Measurements from ENCODE around the gene C16orf46.
A peak's percentile ranks its signal among the peaks of the same experiment; 100 is the strongest.

The C16orf46 gene

GRCh38 chr16:81080233-81080632 is 3.2 kb upstream of the C16orf46 start:
- ChIA-PET POLR2A (no interaction called here), CTCF (no interaction called here)
- DNase-seq (ENCODE audit: low read depth, low spot score), result no peak
- no peak overlapping the region for H3K4me3 ChIP-seq (ENCODE audit: low read depth, low read length)
- TF ChIP-seq CTCF (IDR thresholded peaks at IDR 0.05; ENCODE audit: insufficient read depth, low read length, missing control alignments), result no peak

GRCh38 chr16:81076566-81077075 is 417 bp downstream of the C16orf46 start:
- peak; percentile 14 for DNase-seq (ENCODE audit: low read depth, low spot score)
- peak overlapping the region; percentile 85 for H3K4me3 ChIP-seq (ENCODE audit: low read depth, low read length)
- ChIA-PET POLR2A (interaction anchor here (0.6 to 1.7 kb wide), 4 partner anchors 40 to 162 kb away, joined by 3 to 4 read pairs (median 3); partner anchors contain the start of gene BCO1), CTCF (interaction anchor here (1.7 to 6.0 kb wide), 2 partner anchors 40 to 152 kb away, joined by 4 to 44 read pairs; partner anchors contain the start of gene ATMIN)
- no peak for TF ChIP-seq CTCF (IDR thresholded peaks at IDR 0.05; ENCODE audit: insufficient read depth, low read length, missing control alignments)

DNA sequence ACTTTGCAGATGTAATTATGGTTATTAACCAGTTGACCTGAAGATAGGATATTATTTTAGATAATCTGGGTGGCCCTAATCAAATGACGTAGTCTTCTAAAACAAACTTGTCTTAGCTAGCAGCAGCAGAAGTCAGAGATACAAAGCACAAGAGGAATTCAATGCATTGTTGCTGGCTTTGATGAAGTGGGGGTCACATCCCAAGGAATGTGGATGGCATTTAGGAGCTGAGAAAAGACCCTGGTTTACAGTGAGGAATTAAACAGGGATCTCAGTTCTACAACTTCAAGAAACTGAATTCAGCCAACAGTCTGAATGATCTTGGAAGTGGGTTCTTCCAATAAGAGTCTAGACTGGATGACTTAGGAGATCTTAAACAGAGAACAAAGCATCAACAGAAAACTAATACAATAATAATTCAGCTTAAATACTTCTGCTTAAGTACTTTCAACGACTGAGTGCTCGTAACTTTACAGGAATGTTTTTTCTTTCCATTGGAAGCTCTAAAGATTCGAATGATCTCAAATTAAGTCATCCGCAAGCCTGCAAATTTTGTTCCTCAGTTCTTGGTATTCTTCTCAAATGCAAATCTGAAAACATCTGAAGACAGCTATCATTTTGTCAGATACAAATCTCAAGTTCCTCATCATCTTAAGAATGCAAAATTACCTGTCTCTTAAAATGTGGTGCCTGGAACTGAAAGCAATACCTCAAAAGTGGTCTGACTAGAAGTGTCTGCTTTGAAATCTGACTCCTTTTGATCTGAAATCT is 3.3 kb downstream of the C16orf46 start:
- POLR2A ChIA-PET, result no interaction called here
- DNase-seq (ENCODE audit: low read depth, low spot score), result no peak
- CTCF ChIA-PET, result interaction anchor here (0.8 to 6.0 kb wide), 3 partner anchors 37 to 664 kb away, joined by 3 to 44 read pairs (median 3); partner anchors contain the start of gene ATMIN
- H3K4me3 ChIP-seq (ENCODE audit: low read depth, low read length), result no peak overlapping the region
- no peak for TF ChIP-seq CTCF (IDR thresholded peaks at IDR 0.05; ENCODE audit: insufficient read depth, low read length, missing control alignments)

GRCh38 chr16:81071805-81072204 is 5.2 kb downstream of the C16orf46 start:
- no peak for DNase-seq (ENCODE audit: low read depth, low spot score)
- CTCF ChIA-PET, result no interaction called here
- POLR2A ChIA-PET, result no interaction called here
- no peak for TF ChIP-seq CTCF (IDR thresholded peaks at IDR 0.05; ENCODE audit: insufficient read depth, low read length, missing control alignments)
- H3K4me3 ChIP-seq (ENCODE audit: low read depth, low read length), result no peak overlapping the region

- CTCF ChIA-PET, result no interaction called here
- POLR2A ChIA-PET, result no interaction called here
- H3K4me3 ChIP-seq (ENCODE audit: low read depth, low read length), result no peak overlapping the region
- no peak for TF ChIP-seq CTCF (IDR thresholded peaks at IDR 0.05; ENCODE audit: insufficient read depth, low read length, missing control alignments)
- DNase-seq (ENCODE audit: low read depth, low spot score), result no peak
Measured at GRCh38 chr16:81070979-81071378, 6.1 kb downstream of the C16orf46 start.

DNA sequence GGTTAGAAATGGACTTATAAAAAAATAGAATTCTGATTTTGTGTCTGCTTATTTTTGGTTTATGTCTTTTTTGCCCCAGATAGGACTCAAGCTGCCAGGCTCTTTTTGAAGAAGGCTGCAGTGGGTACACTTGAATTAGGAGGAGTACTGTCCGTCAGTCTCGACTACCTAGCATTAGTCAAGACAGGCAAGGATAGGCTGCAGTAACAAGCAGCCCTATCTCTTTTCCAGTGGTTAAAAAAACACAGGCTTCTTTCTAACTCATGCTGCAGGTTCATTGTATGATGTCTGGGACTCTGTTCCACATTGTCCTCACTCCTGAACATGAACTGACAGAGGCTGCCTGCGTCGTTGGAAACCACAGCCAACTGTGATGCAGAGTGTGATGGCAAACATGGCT is 8.0 kb downstream of the C16orf46 start:
- no peak for TF ChIP-seq CTCF (IDR thresholded peaks at IDR 0.05; ENCODE audit: insufficient read depth, low read length, missing control alignments)
- ChIA-PET CTCF (no interaction called here), POLR2A (no interaction called here)
- no peak for DNase-seq (ENCODE audit: low read depth, low spot score)
- H3K4me3 ChIP-seq (ENCODE audit: low read depth, low read length), result no peak overlapping the region
